GM23248 (cell line): ENCODE results near the gene UGDH. TPM values are rescaled to one million over a fixed set of nuclear protein-coding genes. Genes with fewer than 3 reads are reported as not detected.
"Not testable (repeated sequence)": the region's sequence is repeated elsewhere in the genome, so short reads cannot be mapped to it uniquely, and the experiment has no call there.

Source experiments
- DNase-seq: peaks from one replicate; pipeline ENCODE4 v3.0.0-alpha.2; 2015
- H2AFZ ChIP-seq: fragments of 200-600 bp; sonication (generic); 2 replicates; pipeline ENCODE4 v1.6.1; 2016; ENCODE audit warnings: antibody characterized with exemption
- H3F3A ChIP-seq: fragments of 200-600 bp; sonication (generic); 2 replicates; pipeline ENCODE4 v1.6.1; 2016; ENCODE audit warnings: mild to moderate bottlenecking, antibody characterized with exemption, mixed run types; ENCODE audit not compliant: insufficient read depth
- H3K27ac ChIP-seq: fragments of 200-600 bp; sonication (generic); 2 replicates; pipeline ENCODE4 v1.5.1; 2016; ENCODE audit warnings: mild to moderate bottlenecking
- H3K27me3 ChIP-seq: fragments of 200-600 bp; sonication (generic); replicated peaks from 2 replicates; pipeline ENCODE4 v1.6.1; 2016; ENCODE audit warnings: mild to moderate bottlenecking; ENCODE audit not compliant: insufficient read depth
- H3K36me3 ChIP-seq: fragments of 200-600 bp; sonication (generic); 2 replicates; pipeline ENCODE4 v1.6.1; 2016; ENCODE audit warnings: low read depth, mild to moderate bottlenecking
- H3K4me1 ChIP-seq: fragments of 200-600 bp; sonication (generic); 2 replicates; pipeline ENCODE4 v1.6.1; 2016; ENCODE audit warnings: mild to moderate bottlenecking; ENCODE audit not compliant: insufficient read depth
- H3K4me2 ChIP-seq: fragments of 200-600 bp; sonication (generic); one replicate; pipeline ENCODE4 v1.6.1; 2016; ENCODE audit warnings: mild to moderate bottlenecking; ENCODE audit not compliant: unreplicated experiment
- H3K4me3 ChIP-seq: fragments of 200-600 bp; sonication (generic); 2 replicates; pipeline ENCODE4 v1.5.1; 2016; ENCODE audit warnings: mild to moderate bottlenecking
- H3K79me2 ChIP-seq: fragments of 200-600 bp; sonication (generic); 2 replicates; pipeline ENCODE4 v1.6.1; 2016; ENCODE audit warnings: mild to moderate bottlenecking; ENCODE audit not compliant: insufficient read depth
- H3K9ac ChIP-seq: fragments of 200-600 bp; sonication (generic); 2 replicates; pipeline ENCODE4 v1.6.1; 2016; ENCODE audit warnings: mild to moderate bottlenecking
- H3K9me2 ChIP-seq: fragments of 200-600 bp; sonication (generic); 2 replicates; pipeline ENCODE4 v1.6.1; 2016; ENCODE audit warnings: mixed run types, mild to moderate bottlenecking, moderate library complexity; ENCODE audit not compliant: insufficient read depth
- H3K9me3 ChIP-seq: fragments of 200-600 bp; sonication (generic); one replicate; pipeline ENCODE4 v1.6.1; 2017; ENCODE audit warnings: low read depth
- H4K20me1 ChIP-seq: fragments of 200-600 bp; sonication (generic); 2 replicates; pipeline ENCODE4 v1.6.0; 2016; ENCODE audit not compliant: insufficient read depth
- EZH2 ChIP-seq: fragments of 200-600 bp; sonication (generic); IDR thresholded peaks from 2 replicates; pipeline ENCODE4 v1.6.1; 2018; ENCODE audit warnings: antibody characterized with exemption, mild to moderate bottlenecking; ENCODE audit not compliant: insufficient read depth, poor library complexity, severe bottlenecking
- EZH2phosphoT487 ChIP-seq: fragments of 200-600 bp; sonication (generic); IDR thresholded peaks from 2 replicates; pipeline ENCODE4 v1.6.1; 2018; ENCODE audit warnings: antibody characterized with exemption, moderate library complexity, mild to moderate bottlenecking, low read depth; ENCODE audit not compliant: insufficient read depth
- WGBS, 2 experiments: methylation state at CpG; one replicate each; pipeline ENCODE4 v1.1.6; 2015 to 2017; ENCODE audit warnings: low lambda C conversion rate in 2 of 2, low coverage in 1 of 2; ENCODE audit errors: missing lambda C conversion rate in 2 of 2; 5-methylcytosine and 5-hydroxymethylcytosine counted together
- in situ Hi-C: fragments of 300-500 bp; cut with MboI; formaldehyde crosslinking; loops from 2 replicates; pipeline ENCODE4 v1.15.0; 2020
- polyA plus RNA-seq: library from polyadenylated mRNA; unstranded; fragments of >200 nt; fragmentation: Nextera tagmentation; extraction: Ambion mirVana; gene quantifications from 2 replicates; pipeline ENCODE4 v1.2.1, GENCODE V29; 2016
- total RNA-seq: library from RNA; depleted of rRNA; stranded (reverse); fragments of >200 nt; shearing (Covaris generic); gene quantifications from 2 replicates; pipeline ENCODE4 v1.2.3, GENCODE V29; 2014

Gene UGDH
- total and polyA plus RNA-seq, 2 experiments from 2014 or later: 140 to 263 TPM

- Histone ChIP-seq H3K4me3 (no peak overlapping the region), H3K4me1 (peaks cover 34% of the 10 kb centered on the region), H3K79me2 (no peaks in the 10 kb centered on the region; the same call in 1 of the 2 replicates), H4K20me1 (no peaks in the 10 kb centered on the region), H3K27me3 (no peaks in the 10 kb centered on the region), H2AFZ (no peak overlapping the region), H3K9me3 (no peaks in the 10 kb centered on the region), H3K27ac (peak overlapping the region; percentile 5; the same call in 1 of the 2 replicates), H3F3A (peaks cover 40% of the 10 kb centered on the region), H3K4me2 (peak overlapping the region; percentile 15), H3K9ac (no peak overlapping the region), H3K9me2 (no peaks in the 10 kb centered on the region), H3K36me3 (no peaks in the 10 kb centered on the region)
- WGBS, 2 experiments: 0% methylated on average over 1 of the region's 1 CpG
- no peak for TF ChIP-seq EZH2phosphoT487
- TF ChIP-seq EZH2: no peak
- peak; percentile 23 for DNase-seq
- in situ Hi-C loops: no loop called here
Measured at GRCh38 chr4:39544580-39545315, 17.5 kb upstream of the UGDH start.

- H3K27me3 ChIP-seq, in situ Hi-C loops, H3K36me3 ChIP-seq, H3K27ac ChIP-seq, H3K4me3 ChIP-seq, H2AFZ ChIP-seq, H3K4me2 ChIP-seq, H3K79me2 ChIP-seq, H3K9me2 ChIP-seq, DNase-seq, H4K20me1 ChIP-seq, H3K9me3 ChIP-seq, H3K9ac ChIP-seq: not testable (repeated sequence)
- 95% methylated on average over 4 of the region's 4 CpGs for WGBS, 2 experiments
- Histone ChIP-seq H3F3A (peaks cover 40% of the 10 kb centered on the region), H3K4me1 (peaks cover 37% of the 10 kb centered on the region)
Measured at GRCh38 chr4:39544080-39544479, 16.8 kb upstream of the UGDH start.

GRCh38 chr4:39543034-39543433, 15.8 kb upstream of the UGDH start:
- Histone ChIP-seq H4K20me1 (no peaks in the 10 kb centered on the region), H3K27ac (no peak overlapping the region), H2AFZ (no peak overlapping the region), H3K27me3 (no peaks in the 10 kb centered on the region), H3K9me3 (no peaks in the 10 kb centered on the region), H3K36me3 (no peaks in the 10 kb centered on the region), H3K4me2 (no peak overlapping the region), H3F3A (peaks cover 32% of the 10 kb centered on the region), H3K9ac (no peak overlapping the region), H3K9me2 (no peaks in the 10 kb centered on the region), H3K4me3 (no peak overlapping the region), H3K4me1 (peaks cover 27% of the 10 kb centered on the region), H3K79me2 (no peaks in the 10 kb centered on the region; the same call in 1 of the 2 replicates)
- TF ChIP-seq EZH2phosphoT487: no peak
- no peak for TF ChIP-seq EZH2
- no peak for DNase-seq
- in situ Hi-C loops: no loop called here
- WGBS, 2 experiments: 97 to 99% methylated on average over 5 of the region's 5 CpGs

GRCh38 chr4:39542611-39543012, 15.4 kb upstream of the UGDH start:
- Histone ChIP-seq H3K9me3 (no peaks in the 10 kb centered on the region), H3K9ac (no peak overlapping the region), H4K20me1 (no peaks in the 10 kb centered on the region), H3K36me3 (no peaks in the 10 kb centered on the region), H3K4me2 (no peak overlapping the region), H3K4me3 (no peak overlapping the region), H3K79me2 (no peaks in the 10 kb centered on the region; the same call in 1 of the 2 replicates), H3K4me1 (peaks cover 25% of the 10 kb centered on the region), H2AFZ (no peak overlapping the region), H3K27me3 (no peaks in the 10 kb centered on the region), H3K27ac (no peak overlapping the region), H3F3A (peaks cover 30% of the 10 kb centered on the region), H3K9me2 (no peaks in the 10 kb centered on the region)
- DNase-seq: no peak
- 89 to 94% methylated on average over 4 of the region's 4 CpGs for WGBS, 2 experiments
- in situ Hi-C loops: no loop called here
- TF ChIP-seq EZH2 (no peak), EZH2phosphoT487 (no peak)
